ENCODE results near the gene PSMD10. TPM values are rescaled to one million over a fixed set of nuclear protein-coding genes. Genes with fewer than 3 reads are reported as not detected.
A peak's percentile ranks its signal among the peaks of the same experiment; 100 is the strongest.

PSMD10 gene
- total RNA-seq, 2 experiments from 2014 or later: 18.6 to 24.1 TPM

GRCh38 chrX:108049649-108050048 is 41.7 kb downstream of the PSMD10 start:
- H3K4me1 ChIP-seq (ENCODE audit: insufficient read depth, low read length): no peaks in the 10 kb centered on the region
- no peaks in the 10 kb centered on the region for H3K27me3 ChIP-seq (ENCODE audit: control insufficient read depth in 1 of 2, insufficient read depth in 2 of 2, low read length in 2 of 2)
- H3K36me3 ChIP-seq (ENCODE audit: insufficient read depth, low read length): no peaks in the 10 kb centered on the region
- TF ChIP-seq CTCF (IDR thresholded peaks at IDR 0.05): no peak
- H3K27ac ChIP-seq (ENCODE audit: low read depth in 1 of 2, low read length in 2 of 2): no peak overlapping the region
- ChIA-PET POLR2A (interaction anchor here (1.2 kb wide), 1 partner anchor 29 kb away, joined by 3 read pairs; no protein-coding TSS in a partner anchor), CTCF (no interaction called here)
- no peak overlapping the region for H3K4me3 ChIP-seq (ENCODE audit: low read length)
- no peak overlapping the region for H3K4me3 Mint-ChIP-seq
- H3K4me1 Mint-ChIP-seq (ENCODE audit: low read depth): peaks cover 17% of the 10 kb centered on the region
- no peaks in the 10 kb centered on the region for H3K27me3 Mint-ChIP-seq
- no peaks in the 10 kb centered on the region for H3K9me3 Mint-ChIP-seq
- no peaks in the 10 kb centered on the region for H3K9me3 ChIP-seq (ENCODE audit: control insufficient read depth in 1 of 2, insufficient read depth in 1 of 2, low read length in 2 of 2)
- no peak overlapping the region for H3K27ac Mint-ChIP-seq
- intact Hi-C loops (cut with DNase I, micrococcal nuclease): no loop called here
- DNase-seq (no peak), ATAC-seq (ENCODE audit: poor library complexity) (no peak)
- no peaks in the 10 kb centered on the region for H3K36me3 Mint-ChIP-seq (ENCODE audit: low read depth)

GRCh38 chrX:108044554-108045256 is 46.6 kb downstream of the PSMD10 start, which contains the start of gene VSIG1:
TSS of gene VSIG1 (plus strand) at chrX:108045065. CDS start at chrX:108045131, 66 bp downstream.
- Mint-ChIP-seq H3K4me1 (ENCODE audit: low read depth) (peaks cover 34% of the 10 kb centered on the region), H3K4me3 (no peak within 1 kb of the TSS), H3K36me3 (ENCODE audit: low read depth) (peaks cover 8% of the 10 kb centered on the region), H3K27me3 (no peaks in the 10 kb centered on the region), H3K27ac (peak within 1 kb of the TSS; percentile 27), H3K9me3 (no peaks in the 10 kb centered on the region)
- Histone ChIP-seq H3K4me1 (ENCODE audit: insufficient read depth, low read length) (no peaks in the 10 kb centered on the region), H3K9me3 (ENCODE audit: control insufficient read depth in 1 of 2, insufficient read depth in 1 of 2, low read length in 2 of 2) (no peaks in the 10 kb centered on the region), H3K36me3 (ENCODE audit: insufficient read depth, low read length) (no peaks in the 10 kb centered on the region), H3K27me3 (ENCODE audit: control insufficient read depth in 1 of 2, insufficient read depth in 2 of 2, low read length in 2 of 2) (no peaks in the 10 kb centered on the region), H3K27ac (ENCODE audit: low read depth in 1 of 2, low read length in 2 of 2) (no peak within 1 kb of the TSS), H3K4me3 (ENCODE audit: low read length) (no peak within 1 kb of the TSS)
- ChIA-PET POLR2A (no interaction called here), CTCF (interaction anchor here (0.9 to 1.7 kb wide), 2 partner anchors 14 to 24 kb away, joined by 3 read pairs; no protein-coding TSS in a partner anchor)
- DNase-seq (no peak), ATAC-seq (ENCODE audit: poor library complexity) (no peak)
- TF ChIP-seq CTCF (IDR thresholded peaks at IDR 0.05): no peak
- intact Hi-C loops (cut with DNase I, micrococcal nuclease): no loop called here

GRCh38 chrX:108036298-108036973 is 54.9 kb downstream of the PSMD10 start:
- ATAC-seq (ENCODE audit: poor library complexity): no peak
- no peaks in the 10 kb centered on the region for H3K27me3 Mint-ChIP-seq
- Histone ChIP-seq H3K36me3 (ENCODE audit: insufficient read depth, low read length) (no peaks in the 10 kb centered on the region), H3K27me3 (ENCODE audit: control insufficient read depth in 1 of 2, insufficient read depth in 2 of 2, low read length in 2 of 2) (no peaks in the 10 kb centered on the region), H3K27ac (ENCODE audit: low read depth in 1 of 2, low read length in 2 of 2) (no peak overlapping the region), H3K4me3 (ENCODE audit: low read length) (no peak overlapping the region), H3K4me1 (ENCODE audit: insufficient read depth, low read length) (peaks cover 12% of the 10 kb centered on the region), H3K9me3 (ENCODE audit: control insufficient read depth in 1 of 2, insufficient read depth in 1 of 2, low read length in 2 of 2) (no peaks in the 10 kb centered on the region)
- POLR2A ChIA-PET: no interaction called here
- intact Hi-C loops (cut with DNase I, micrococcal nuclease): no loop called here
- peaks cover 56% of the 10 kb centered on the region for H3K4me1 Mint-ChIP-seq (ENCODE audit: low read depth)
- no peaks in the 10 kb centered on the region for H3K9me3 Mint-ChIP-seq
- CTCF ChIA-PET: interaction anchor here (1.0 kb wide), 1 partner anchor 14 kb away, joined by 3 read pairs; no protein-coding TSS in a partner anchor
- no peak overlapping the region for H3K4me3 Mint-ChIP-seq
- peaks cover 8% of the 10 kb centered on the region for H3K36me3 Mint-ChIP-seq (ENCODE audit: low read depth)
- DNase-seq: no peak
- TF ChIP-seq CTCF (IDR thresholded peaks at IDR 0.05): no peak
- H3K27ac Mint-ChIP-seq: no peak overlapping the region

Measured in CD4-positive, alpha-beta T cell (primary cell).